K562 (cell line): Measurements from ENCODE around the gene RFPL2.

Experiments
- EGR1 ChIP-seq: fragments of 450-650 bp; conservative IDR thresholded peaks from 2 replicates; pipeline ENCODE4 v1.6.1; 2017; ENCODE audit warnings: mild to moderate bottlenecking
- POLR2AphosphoS5 ChIP-seq: IDR thresholded peaks from 2 replicates; pipeline ENCODE4 v1.6.1; 2011; ENCODE audit warnings: mild to moderate bottlenecking, low read depth, low read length, moderate library complexity; ENCODE audit not compliant: control insufficient read depth, insufficient read depth
- PRPF4 ChIP-seq: fragments of 200-400 bp; formaldehyde crosslinking; IDR thresholded peaks from one replicate; pipeline ENCODE4 v1.6.1; 2017; ENCODE audit warnings: low read length, low read depth, mild to moderate bottlenecking; ENCODE audit not compliant: insufficient read depth, poor library complexity, severe bottlenecking
- RAD21 ChIP-seq, 2 experiments: fragments of 250-450 bp in 1 of 2; fragments of 450-650 bp in 1 of 2; sonication (Bioruptor Pico) in 1 of 2; formaldehyde crosslinking in 1 of 2; IDR thresholded peaks in 1 of 2; conservative IDR thresholded peaks in 1 of 2; 2 replicates each; pipeline versions ENCODE4 v1.4.0 to v1.8.0; 2020 to 2022; ENCODE audit warnings: mild to moderate bottlenecking in 2 of 2, moderate library complexity in 1 of 2
- ZNF282 ChIP-seq: sonication (generic); formaldehyde crosslinking; IDR thresholded peaks from 2 replicates; pipeline ENCODE4 v1.8.1; 2023; ENCODE audit warnings: missing genetic modification reagents
- TF ChIP-seq, protein P1 (sequence below), 3 experiments: IDR thresholded peaks in 2 of 3; conservative IDR thresholded peaks in 1 of 3; 2 replicates each; pipeline ENCODE4 v1.5.1; 2011 to 2012; ENCODE audit warnings: low read length in 3 of 3, mild to moderate bottlenecking in 3 of 3, control low read depth in 2 of 3, improper control_type of control experiment in 1 of 3, inconsistent platforms in 1 of 3, low read depth in 1 of 3, mixed read lengths in 1 of 3, moderate library complexity in 1 of 3; ENCODE audit not compliant: insufficient read depth in 2 of 3

DNA sequence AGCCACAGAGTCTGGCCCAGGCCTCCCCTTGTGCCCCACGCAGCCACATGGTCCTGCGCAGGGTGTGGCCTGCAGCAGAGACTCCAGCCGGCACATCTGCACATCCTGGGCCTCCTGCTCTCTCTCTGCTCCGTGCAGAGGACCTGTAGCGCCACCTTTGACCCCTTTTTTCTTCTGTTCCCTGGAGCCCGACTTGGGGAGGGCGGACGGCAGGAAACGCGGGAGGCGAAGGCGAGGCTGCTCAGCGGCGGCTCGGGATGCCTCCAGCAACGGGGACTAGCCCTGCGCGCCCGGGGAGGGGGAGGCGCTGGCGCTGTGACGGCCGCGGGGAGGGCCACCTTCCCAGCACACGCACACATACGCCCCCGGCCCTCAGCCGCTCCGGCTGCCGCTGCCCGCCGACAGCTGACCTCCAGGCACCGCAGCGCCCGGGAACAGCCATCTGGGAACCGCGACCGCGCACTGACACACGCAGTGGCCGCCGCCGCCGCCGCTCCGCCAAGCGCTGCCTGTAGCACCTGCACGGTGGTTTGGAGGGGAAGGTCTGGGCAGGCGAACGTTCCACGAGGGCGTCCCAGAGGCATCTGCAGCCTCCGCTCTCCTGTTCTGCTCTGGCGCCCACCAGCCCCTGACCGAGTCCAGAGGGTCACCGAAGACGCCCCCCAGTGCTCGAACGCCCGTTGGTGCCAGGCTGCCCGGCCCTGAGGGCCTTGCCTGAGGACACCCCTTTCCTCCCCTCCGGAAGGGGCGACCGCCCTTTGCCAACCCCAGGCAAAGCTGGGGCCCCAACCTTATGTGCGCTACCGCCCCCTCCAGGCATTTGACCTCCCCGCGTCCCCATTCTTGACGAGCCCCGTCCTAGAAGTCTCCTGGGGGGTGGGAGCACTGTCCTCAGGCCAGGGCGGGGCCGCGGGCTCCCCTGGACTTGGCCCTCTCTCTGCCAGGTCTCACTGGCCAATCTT lies 28.9 kb downstream of the RFPL2 start:
- TF ChIP-seq POLR2AphosphoS5: no peak
- TF ChIP-seq RAD21 (CRISPR knock-in tag; conservative IDR thresholded peaks at IDR 0.05 in 1 of 2, IDR thresholded peaks at IDR 0.05 in 1 of 2): no peak
- no peak for TF ChIP-seq ZNF282 (CRISPR knock-in tag)
- TF ChIP-seq EGR1: no peak
- no peak for TF ChIP-seq PRPF4
- TF ChIP-seq, protein P1, sequence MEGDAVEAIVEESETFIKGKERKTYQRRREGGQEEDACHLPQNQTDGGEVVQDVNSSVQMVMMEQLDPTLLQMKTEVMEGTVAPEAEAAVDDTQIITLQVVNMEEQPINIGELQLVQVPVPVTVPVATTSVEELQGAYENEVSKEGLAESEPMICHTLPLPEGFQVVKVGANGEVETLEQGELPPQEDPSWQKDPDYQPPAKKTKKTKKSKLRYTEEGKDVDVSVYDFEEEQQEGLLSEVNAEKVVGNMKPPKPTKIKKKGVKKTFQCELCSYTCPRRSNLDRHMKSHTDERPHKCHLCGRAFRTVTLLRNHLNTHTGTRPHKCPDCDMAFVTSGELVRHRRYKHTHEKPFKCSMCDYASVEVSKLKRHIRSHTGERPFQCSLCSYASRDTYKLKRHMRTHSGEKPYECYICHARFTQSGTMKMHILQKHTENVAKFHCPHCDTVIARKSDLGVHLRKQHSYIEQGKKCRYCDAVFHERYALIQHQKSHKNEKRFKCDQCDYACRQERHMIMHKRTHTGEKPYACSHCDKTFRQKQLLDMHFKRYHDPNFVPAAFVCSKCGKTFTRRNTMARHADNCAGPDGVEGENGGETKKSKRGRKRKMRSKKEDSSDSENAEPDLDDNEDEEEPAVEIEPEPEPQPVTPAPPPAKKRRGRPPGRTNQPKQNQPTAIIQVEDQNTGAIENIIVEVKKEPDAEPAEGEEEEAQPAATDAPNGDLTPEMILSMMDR (IDR thresholded peaks at IDR 0.05 in 2 of 3, conservative IDR thresholded peaks at IDR 0.05 in 1 of 3; ENCODE audit: insufficient read depth in 2 of 3, low read depth in 1 of 3, low read length in 3 of 3): no peak
